GM12864 (cell line): ENCODE results near the gene UGT1A6.

Experiments
- DNase-seq: peaks from one replicate; pipeline ENCODE4 v3.0.0-alpha.2; 2011; ENCODE audit warnings: low read depth
- H3K4me3 ChIP-seq: 2 replicates; pipeline ENCODE4 v1.5.1; 2011; ENCODE audit warnings: mild to moderate bottlenecking, low read depth, low read length, control low read depth
- CTCF ChIP-seq: IDR thresholded peaks from 2 replicates; pipeline ENCODE4 v1.5.1; 2011; ENCODE audit warnings: low read depth, mild to moderate bottlenecking, moderate library complexity, low read length, control low read depth, inconsistent platforms; ENCODE audit errors: missing control alignments

Gene UGT1A6

DNA sequence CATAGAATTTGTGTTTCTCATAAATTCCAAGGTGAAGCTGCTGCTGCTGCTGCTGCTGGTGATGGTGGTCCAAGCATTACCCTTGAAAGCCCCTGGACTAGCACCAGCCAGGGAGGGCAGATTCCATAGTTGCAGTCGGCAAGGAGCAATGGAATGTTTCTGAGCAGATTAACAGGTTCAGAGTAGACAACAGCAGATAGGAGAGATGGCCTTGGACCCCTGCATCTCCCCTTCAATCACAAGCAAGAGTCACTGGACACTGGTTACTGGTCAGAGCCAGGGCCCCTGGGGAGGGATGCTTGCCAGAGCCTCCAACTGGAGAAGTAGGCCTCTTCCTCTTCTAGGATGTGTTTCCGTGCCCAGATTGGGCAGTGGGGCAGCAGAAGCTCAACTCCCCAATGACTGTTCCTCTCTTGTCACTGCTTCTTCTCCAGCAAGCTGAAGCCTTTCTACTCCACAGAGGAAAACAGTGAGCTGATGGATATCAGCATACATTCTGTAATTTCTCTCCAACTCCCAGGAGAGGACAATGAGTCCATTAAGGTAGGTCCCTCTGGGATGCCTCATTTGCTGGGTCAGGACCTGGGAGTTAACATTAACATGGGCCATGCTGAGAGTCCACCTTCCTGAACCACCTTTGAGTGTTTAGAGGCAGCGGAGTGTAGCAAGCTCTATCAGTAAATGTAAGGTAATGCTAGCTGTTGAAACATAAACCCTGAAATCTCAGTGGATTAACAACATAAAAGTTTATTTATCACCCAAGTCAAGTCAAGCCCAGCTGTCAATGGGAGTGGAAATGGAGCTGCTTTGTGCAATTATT is 120.8 kb downstream of the UGT1A6 start:
- H3K4me3 ChIP-seq: no peak overlapping the region
- no peak for DNase-seq
- TF ChIP-seq CTCF: no peak

GRCh38 chr2:233814056-233814835 is 121.6 kb downstream of the UGT1A6 start:
- no peak for TF ChIP-seq CTCF
- DNase-seq: no peak

GRCh38 chr2:233815861-233816260 is 123.2 kb downstream of the UGT1A6 start:
- H3K4me3 ChIP-seq: no peak overlapping the region
- TF ChIP-seq CTCF: no peak
- DNase-seq: no peak

More at GRCh38 chr2:233814056-233814835, 121.6 kb downstream of the UGT1A6 start:
- H3K4me3 ChIP-seq: no peak overlapping the region

GRCh38 chr2:233816334-233816733 is 123.6 kb downstream of the UGT1A6 start:
- H3K4me3 ChIP-seq: no peak overlapping the region
- TF ChIP-seq CTCF: no peak
- no peak for DNase-seq

DNA sequence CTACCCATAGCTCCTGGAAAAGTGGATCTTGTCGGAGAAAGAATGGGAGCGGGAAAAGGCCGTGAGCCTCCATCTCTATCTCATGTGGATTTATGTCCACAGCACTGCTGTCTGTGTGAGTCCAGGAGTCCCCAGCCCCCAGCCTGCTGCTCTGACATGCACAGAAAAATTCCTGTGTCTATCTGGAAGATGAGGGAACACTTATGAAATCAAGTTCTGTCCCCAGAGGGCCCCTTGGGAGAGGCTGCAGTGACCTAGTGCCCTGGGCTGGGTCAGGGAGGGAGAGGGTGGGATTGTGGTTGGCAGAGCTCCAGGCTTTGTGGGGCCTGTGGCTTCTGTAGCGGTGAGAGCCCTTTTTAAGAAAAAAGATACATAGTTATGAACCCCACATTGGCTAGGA is 124.1 kb downstream of the UGT1A6 start:
- DNase-seq: no peak
- TF ChIP-seq CTCF: no peak
- H3K4me3 ChIP-seq: no peak overlapping the region

GRCh38 chr2:233817361-233817911 is 124.7 kb downstream of the UGT1A6 start:
- H3K4me3 ChIP-seq: no peak overlapping the region
- TF ChIP-seq CTCF: no peak
- no peak for DNase-seq
